PC-9 (cell line): ENCODE measurements around the gene RNASE7. TPM values are rescaled to one million over a fixed set of nuclear protein-coding genes. Genes with fewer than 3 reads are reported as not detected.
A peak's percentile ranks its signal among the peaks of the same experiment; 100 is the strongest.

ENCODE experiments used
- BruUV-seq: library from RNA; stranded (reverse); fragments of 400-500 nt; replicated peaks from 2 replicates; lab custom pipeline; 2021; lab: Mats Ljungman, UMichigan
- CTCF ChIA-PET: fragments of 300-600 bp; sonication (Branson Sonifier 250); formaldehyde crosslinking; loops from one replicate; lab custom pipeline; 2022; ENCODE audit warnings: antibody characterized with exemption; lab: Charles Lee
- POLR2A ChIA-PET: fragments of 300-600 bp; sonication (Branson Sonifier 250); formaldehyde crosslinking; loops from one replicate; lab custom pipeline; 2022; ENCODE audit warnings: antibody characterized with exemption; ENCODE audit not compliant: unreplicated experiment; lab: Charles Lee
- DNase-seq, 2 experiments: peaks; one replicate each; pipeline versions ENCODE4 v3.0.0 to v3.0.0-alpha.2; 2015 to 2022; ENCODE audit warnings: mixed read lengths in 1 of 2
- H2AFZ ChIP-seq: fragments of 200-600 bp; sonication (generic); 2 replicates; pipeline ENCODE4 v1.8.1; 2017; ENCODE audit warnings: antibody characterized with exemption
- H3F3A ChIP-seq: fragments of 200-600 bp; sonication (generic); 2 replicates; pipeline ENCODE4 v1.8.1; 2017; ENCODE audit warnings: antibody characterized with exemption, mild to moderate bottlenecking, low read depth; ENCODE audit not compliant: insufficient read depth
- H3K27ac ChIP-seq: fragments of 200-600 bp; sonication (generic); 2 replicates; pipeline ENCODE4 v1.6.1; 2016; ENCODE audit warnings: mixed run types
- H3K27me3 ChIP-seq: fragments of 200-600 bp; sonication (generic); 2 replicates; pipeline ENCODE4 v1.6.1; 2016; ENCODE audit warnings: low read depth, mixed run types; ENCODE audit not compliant: insufficient read depth
- H3K36me3 ChIP-seq: fragments of 200-600 bp; sonication (generic); 2 replicates; pipeline ENCODE4 v1.6.1; 2016; ENCODE audit warnings: low read depth, mixed run types
- H3K4me1 ChIP-seq: fragments of 200-600 bp; sonication (generic); replicated peaks from 2 replicates; pipeline ENCODE4 v1.6.1; 2016; ENCODE audit warnings: mixed run types; ENCODE audit not compliant: insufficient read depth
- H3K4me2 ChIP-seq: fragments of 200-600 bp; sonication (generic); 2 replicates; pipeline ENCODE4 v1.6.1; 2017; ENCODE audit warnings: mixed run types
- H3K4me3 ChIP-seq: fragments of 200-600 bp; sonication (generic); 2 replicates; pipeline ENCODE4 v1.6.1; 2016; ENCODE audit warnings: mixed run types
- H3K79me2 ChIP-seq: fragments of 200-600 bp; sonication (generic); 2 replicates; pipeline ENCODE4 v1.6.1; 2017; ENCODE audit warnings: low read depth, mixed run types
- H3K9me2 ChIP-seq: fragments of 200-600 bp; sonication (generic); 2 replicates; pipeline ENCODE4 v1.8.1; 2017; ENCODE audit warnings: mild to moderate bottlenecking; ENCODE audit not compliant: insufficient read depth
- H3K9me3 ChIP-seq: fragments of 200-600 bp; sonication (generic); 2 replicates; pipeline ENCODE4 v1.8.1; 2016; ENCODE audit warnings: low read depth; ENCODE audit not compliant: insufficient read depth
- H4K20me1 ChIP-seq: fragments of 200-600 bp; sonication (generic); 2 replicates; pipeline ENCODE4 v1.8.1; 2017; ENCODE audit not compliant: insufficient read depth
- CTCF ChIP-seq: fragments of 200-600 bp; sonication (generic); conservative IDR thresholded peaks from 2 replicates; pipeline ENCODE4 v1.6.1; 2017; ENCODE audit warnings: mixed run types, antibody characterized with exemption, mild to moderate bottlenecking, moderate library complexity
- EZH2 ChIP-seq: fragments of 200-600 bp; sonication (generic); IDR thresholded peaks from 2 replicates; pipeline ENCODE4 v1.8.0; 2017; ENCODE audit warnings: antibody characterized with exemption, low read depth
- intact Hi-C: fragments of 100-400 bp; cut with micrococcal nuclease; formaldehyde crosslinking; loops from one replicate; pipeline ENCODE4 v1.10.0; 2022; ENCODE audit not compliant: unreplicated experiment
- total RNA-seq: library from RNA; stranded (reverse); gene quantifications from 2 replicates; pipeline ENCODE4 v1.2.3, GENCODE V29; 2021

RNASE7 gene
- total RNA-seq, 1 experiment from 2014 or later, result not detected

DNA sequence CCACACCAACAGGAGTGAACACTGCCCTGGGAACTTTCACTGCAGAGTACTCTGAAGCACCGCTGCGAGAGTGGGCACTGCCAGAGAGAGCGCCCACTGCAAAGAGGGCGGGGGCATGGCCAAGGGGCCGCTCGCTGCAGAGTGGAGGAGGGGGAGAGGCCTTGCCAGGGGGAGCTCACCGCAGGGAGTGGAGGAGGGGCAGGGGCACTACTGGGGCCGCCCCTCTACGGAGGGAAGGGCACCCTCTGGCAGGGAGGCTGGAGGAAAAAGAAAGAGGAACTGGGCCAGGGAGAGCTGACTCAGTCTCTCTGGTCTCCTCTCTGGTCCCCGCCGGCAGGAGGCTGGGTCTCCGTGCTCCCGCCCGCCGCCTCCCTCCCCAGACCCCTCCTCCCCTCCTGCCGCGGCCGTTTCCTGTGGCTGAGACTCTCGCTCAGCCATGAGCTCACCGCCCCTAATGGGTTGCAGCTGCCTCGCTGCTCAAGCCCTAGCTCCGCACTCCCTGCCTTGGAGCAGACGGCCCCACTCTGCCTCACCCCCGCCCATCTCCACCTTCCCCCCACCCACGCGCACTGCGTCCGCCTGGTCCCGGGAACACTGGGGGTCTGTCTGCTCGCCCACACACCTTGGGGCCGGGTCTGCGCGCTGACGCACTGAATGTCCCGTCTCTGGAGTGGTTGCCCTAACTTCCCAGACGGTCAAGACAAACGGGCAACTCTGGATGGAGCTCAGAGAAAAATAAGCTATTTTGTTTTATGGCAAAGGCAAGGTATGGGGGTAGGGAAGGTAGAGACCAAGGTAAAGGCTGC, 29.3 kb downstream of the RNASE7 start:
- CTCF ChIA-PET, result interaction anchor here (0.6 to 1.8 kb wide), 6 partner anchors 24 to 366 kb away, joined by 3 to 9 read pairs (median 6); partner anchors contain the start of gene RNASE1
- H3K27ac ChIP-seq, result no peak overlapping the region
- no peaks in the 10 kb centered on the region for H4K20me1 ChIP-seq
- intact Hi-C loops, result no loop called here
- no TSS peak for BruUV-seq
- H3F3A ChIP-seq, result no peaks in the 10 kb centered on the region
- POLR2A ChIA-PET, result interaction anchor here (0.5 to 0.8 kb wide), 8 partner anchors 15 to 366 kb away, joined by 3 to 16 read pairs (median 5); no protein-coding TSS in a partner anchor
- H2AFZ ChIP-seq, result peak overlapping the region; percentile 79; the same call in 1 of the 2 replicates
- no peaks in the 10 kb centered on the region for H3K79me2 ChIP-seq
- H3K4me2 ChIP-seq, result peak overlapping the region; percentile 83
- H3K27me3 ChIP-seq, result no peaks in the 10 kb centered on the region; the same call in none of the 2 replicates
- no peaks in the 10 kb centered on the region for H3K9me3 ChIP-seq
- H3K4me1 ChIP-seq, result no peaks in the 10 kb centered on the region
- H3K9me2 ChIP-seq, result no peaks in the 10 kb centered on the region
- H3K36me3 ChIP-seq, result no peaks in the 10 kb centered on the region
- peak in 1 of 2 experiments; percentile 47 for DNase-seq
- peak overlapping the region; percentile 64 for H3K4me3 ChIP-seq
- TF ChIP-seq CTCF (no peak), EZH2 (no peak)

DNA sequence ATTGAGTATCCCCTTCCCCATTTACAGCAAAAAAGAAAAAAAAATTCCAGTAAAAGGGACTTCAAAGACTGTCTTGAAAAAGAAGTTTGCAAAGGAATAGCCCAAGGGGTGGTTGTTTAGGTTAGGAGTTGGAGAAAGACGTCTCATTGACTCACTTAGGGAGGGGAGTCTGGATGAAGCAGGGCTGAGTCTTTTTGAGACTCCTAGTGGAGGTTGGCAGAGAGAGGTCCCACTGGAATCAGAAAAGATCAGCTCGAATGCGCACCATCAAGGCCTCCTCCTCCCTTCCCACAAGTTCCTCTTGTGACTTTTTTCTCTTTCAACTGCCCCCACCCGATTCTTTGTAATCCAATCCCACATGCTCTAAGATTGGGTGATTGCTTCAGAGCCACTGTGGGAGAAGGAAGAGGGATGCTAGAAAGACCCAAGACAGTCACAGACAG, 29.9 kb downstream of the RNASE7 start:
- ChIA-PET CTCF (interaction anchor here (0.6 to 1.2 kb wide), 5 partner anchors 24 to 365 kb away, joined by 3 to 7 read pairs (median 5); partner anchors contain the start of gene RNASE1), POLR2A (interaction anchor here (0.6 to 0.7 kb wide), 3 partner anchors 55 to 165 kb away, joined by 5 to 16 read pairs (median 16); no protein-coding TSS in a partner anchor)
- Histone ChIP-seq H3K4me1 (no peaks in the 10 kb centered on the region), H3K9me3 (no peaks in the 10 kb centered on the region), H3K27ac (no peak overlapping the region), H4K20me1 (no peaks in the 10 kb centered on the region), H2AFZ (no peak overlapping the region), H3K9me2 (no peaks in the 10 kb centered on the region), H3K4me3 (peak overlapping the region; percentile 64; the same call in 1 of the 2 replicates), H3K36me3 (no peaks in the 10 kb centered on the region), H3K27me3 (no peaks in the 10 kb centered on the region; the same call in none of the 2 replicates), H3F3A (no peaks in the 10 kb centered on the region), H3K79me2 (no peaks in the 10 kb centered on the region), H3K4me2 (peak overlapping the region; percentile 83)
- intact Hi-C loops, result no loop called here
- BruUV-seq, result TSS peak; percentile 39
- no peak for DNase-seq
- TF ChIP-seq CTCF, result no peak
- no peak for TF ChIP-seq EZH2

- POLR2A ChIA-PET, result no interaction called here
Measured at GRCh38 chr14:21072781-21073339, 30.7 kb downstream of the RNASE7 start.

More at GRCh38 chr14:21072781-21073339, 30.7 kb downstream of the RNASE7 start:
- no peak overlapping the region for H3K4me2 ChIP-seq
- no TSS peak for BruUV-seq
- DNase-seq, result no peak
- no peaks in the 10 kb centered on the region for H3K79me2 ChIP-seq
- TF ChIP-seq CTCF (no peak), EZH2 (no peak)
- no peaks in the 10 kb centered on the region for H3F3A ChIP-seq
- no peaks in the 10 kb centered on the region for H3K36me3 ChIP-seq
- H3K9me3 ChIP-seq, result no peaks in the 10 kb centered on the region
- H3K9me2 ChIP-seq, result no peaks in the 10 kb centered on the region
- no peak overlapping the region for H3K4me3 ChIP-seq
- CTCF ChIA-PET, result no interaction called here
- H3K27ac ChIP-seq, result no peak overlapping the region
- no peak overlapping the region for H2AFZ ChIP-seq
- H3K27me3 ChIP-seq, result no peaks in the 10 kb centered on the region; the same call in 1 of the 2 replicates
- no peaks in the 10 kb centered on the region for H4K20me1 ChIP-seq
- no peaks in the 10 kb centered on the region for H3K4me1 ChIP-seq
- intact Hi-C loops, result no loop called here
